Activated T-helper 17 cell treated with anti-CD3 and anti-CD28 coated beads, Interleukin-2, amount 50 U/mL, for 72 hours (primary cell): ENCODE measurements around the gene ENG. TPM values are rescaled to one million over a fixed set of nuclear protein-coding genes. Genes with fewer than 3 reads are reported as not detected.
A peak's percentile ranks its signal among the peaks of the same experiment; 100 is the strongest.
"Not testable (repeated sequence)": the region's sequence is repeated elsewhere in the genome, so short reads cannot be mapped to it uniquely, and the experiment has no call there.

Experiments used
- ATAC-seq: fragments of 150-1000 bp; cut with Tn5 transposase; replicated peaks from 2 replicates; pipeline ENCODE4 v1.10.0; 2021; ENCODE audit warnings: mild to moderate bottlenecking, moderate library complexity
- H3K27ac Mint-ChIP-seq: one replicate; pipeline ENCODE4 v1.8.0; 2022; ENCODE audit warnings: mixed read lengths
- H3K27me3 Mint-ChIP-seq: one replicate; pipeline ENCODE4 v1.8.0; 2022; ENCODE audit warnings: mixed read lengths
- H3K36me3 Mint-ChIP-seq: one replicate; pipeline ENCODE4 v1.8.0; 2022; ENCODE audit warnings: low read depth, mild to moderate bottlenecking, mixed read lengths
- H3K4me1 Mint-ChIP-seq: one replicate; pipeline ENCODE4 v1.8.0; 2022; ENCODE audit warnings: mixed read lengths
- H3K4me3 Mint-ChIP-seq: one replicate; pipeline ENCODE4 v1.8.0; 2022; ENCODE audit warnings: mild to moderate bottlenecking, mixed read lengths
- H3K9me3 Mint-ChIP-seq: one replicate; pipeline ENCODE4 v1.8.0; 2022; ENCODE audit warnings: mixed read lengths
- total RNA-seq, 2 donors: library from RNA; stranded (reverse); gene quantifications; one replicate each; pipeline ENCODE4 v1.2.3, GENCODE V29; 2022

The ENG gene
- total RNA-seq, 2 donors from 2014 or later = 10.0 to 18.7 TPM

DNA sequence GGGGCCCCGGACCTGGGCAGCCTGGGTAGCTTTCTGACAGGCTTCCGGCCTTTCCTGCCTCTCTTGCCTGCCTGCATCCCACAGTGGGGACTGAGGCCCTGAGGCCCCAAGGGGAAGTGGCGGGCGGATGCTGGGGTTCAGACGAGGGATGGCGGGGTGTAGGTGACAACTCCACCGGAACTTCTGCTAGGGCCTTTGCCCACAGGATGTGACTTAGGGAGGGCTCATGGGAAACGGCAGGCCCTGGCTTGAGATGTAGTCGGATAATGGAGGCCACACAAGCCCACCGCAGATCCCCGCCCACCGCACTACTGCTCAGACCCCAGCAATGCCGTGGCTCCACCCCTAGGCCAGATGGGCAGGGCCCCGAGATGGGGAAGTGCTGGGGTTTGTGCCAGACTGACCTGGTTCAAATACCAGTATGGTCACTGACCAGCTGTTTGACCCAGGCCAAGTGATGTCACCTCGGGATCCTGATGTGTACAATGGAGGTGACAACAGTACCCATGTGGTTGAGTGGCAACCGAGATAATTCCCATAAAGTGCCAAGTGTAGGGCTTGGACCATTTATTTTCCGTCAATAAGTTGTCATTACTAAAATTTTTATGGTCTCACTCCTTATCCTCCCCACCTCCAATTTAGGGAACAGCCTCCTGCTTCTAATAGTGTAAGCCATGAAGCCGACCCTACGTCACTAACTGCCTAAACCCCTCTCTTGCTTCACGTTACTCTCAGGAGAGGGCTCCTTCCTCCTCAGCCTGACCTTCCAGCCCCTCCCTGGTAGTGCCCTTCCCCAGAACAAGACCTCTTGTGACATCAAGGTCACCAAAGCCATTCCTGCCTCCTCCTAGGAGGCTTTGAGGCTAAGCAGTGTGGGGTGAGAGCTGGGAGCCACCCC is 71.1 kb downstream of the ENG start:
- ATAC-seq = peak; percentile 25
- H3K27ac Mint-ChIP-seq = peak overlapping the region; percentile 97
- H3K36me3 Mint-ChIP-seq = peaks cover 27% of the 10 kb centered on the region
- H3K4me3 Mint-ChIP-seq = peak overlapping the region; percentile 85
- no peaks in the 10 kb centered on the region for H3K9me3 Mint-ChIP-seq
- no peaks in the 10 kb centered on the region for H3K27me3 Mint-ChIP-seq
- H3K4me1 Mint-ChIP-seq = peaks cover 26% of the 10 kb centered on the region

DNA sequence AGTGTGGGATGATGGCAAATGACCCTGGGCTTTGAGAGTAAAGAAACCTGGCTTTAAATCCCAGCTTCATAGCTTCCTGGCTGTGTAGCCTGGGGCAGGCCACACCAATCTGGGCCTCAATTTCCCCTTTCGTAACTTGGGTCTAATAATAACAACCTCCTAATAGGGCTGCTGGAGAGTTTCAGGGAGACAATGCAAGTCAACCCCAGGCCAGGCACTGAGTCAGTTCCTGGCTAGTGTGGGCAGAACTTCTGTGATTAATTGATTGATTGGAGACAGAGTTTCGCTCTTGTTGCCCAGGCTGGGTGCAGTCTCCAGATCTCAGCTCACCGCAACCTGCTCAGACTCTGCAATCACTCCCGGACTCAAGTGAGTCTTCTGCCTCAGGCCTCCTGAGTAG is 72.7 kb downstream of the ENG start:
- Mint-ChIP-seq H3K4me3 (peak overlapping the region; percentile 85), H3K27ac (peak overlapping the region; percentile 66), H3K9me3 (no peaks in the 10 kb centered on the region), H3K27me3 (no peaks in the 10 kb centered on the region), H3K36me3 (peaks cover 27% of the 10 kb centered on the region), H3K4me1 (peaks cover 18% of the 10 kb centered on the region)
- ATAC-seq = no peak

DNA sequence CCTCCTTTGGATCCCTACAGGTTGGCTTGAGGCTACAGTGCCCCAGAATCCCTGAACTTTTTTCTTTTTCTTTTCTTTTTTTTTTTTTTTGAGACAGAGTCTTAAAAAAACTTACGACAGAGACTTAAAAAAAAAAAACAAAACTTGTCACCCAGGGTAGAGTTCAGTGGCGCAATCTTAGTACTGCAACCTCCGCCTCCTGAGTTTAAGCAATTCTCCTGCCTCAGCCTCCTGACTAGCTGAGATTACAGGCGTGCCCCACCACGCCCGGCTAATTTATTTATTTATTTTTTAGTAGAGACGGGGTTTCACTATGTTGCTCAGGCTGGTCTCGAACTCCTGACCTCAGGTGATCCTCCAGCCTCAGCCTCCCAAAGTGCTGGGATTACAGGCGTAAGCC is 73.5 kb downstream of the ENG start:
- not testable (repeated sequence) for H3K9me3 Mint-ChIP-seq, ATAC-seq, H3K4me3 Mint-ChIP-seq, H3K27me3 Mint-ChIP-seq
- Mint-ChIP-seq H3K27ac (peak overlapping the region; percentile 99), H3K4me1 (peaks cover 18% of the 10 kb centered on the region), H3K36me3 (peaks cover 29% of the 10 kb centered on the region)

DNA sequence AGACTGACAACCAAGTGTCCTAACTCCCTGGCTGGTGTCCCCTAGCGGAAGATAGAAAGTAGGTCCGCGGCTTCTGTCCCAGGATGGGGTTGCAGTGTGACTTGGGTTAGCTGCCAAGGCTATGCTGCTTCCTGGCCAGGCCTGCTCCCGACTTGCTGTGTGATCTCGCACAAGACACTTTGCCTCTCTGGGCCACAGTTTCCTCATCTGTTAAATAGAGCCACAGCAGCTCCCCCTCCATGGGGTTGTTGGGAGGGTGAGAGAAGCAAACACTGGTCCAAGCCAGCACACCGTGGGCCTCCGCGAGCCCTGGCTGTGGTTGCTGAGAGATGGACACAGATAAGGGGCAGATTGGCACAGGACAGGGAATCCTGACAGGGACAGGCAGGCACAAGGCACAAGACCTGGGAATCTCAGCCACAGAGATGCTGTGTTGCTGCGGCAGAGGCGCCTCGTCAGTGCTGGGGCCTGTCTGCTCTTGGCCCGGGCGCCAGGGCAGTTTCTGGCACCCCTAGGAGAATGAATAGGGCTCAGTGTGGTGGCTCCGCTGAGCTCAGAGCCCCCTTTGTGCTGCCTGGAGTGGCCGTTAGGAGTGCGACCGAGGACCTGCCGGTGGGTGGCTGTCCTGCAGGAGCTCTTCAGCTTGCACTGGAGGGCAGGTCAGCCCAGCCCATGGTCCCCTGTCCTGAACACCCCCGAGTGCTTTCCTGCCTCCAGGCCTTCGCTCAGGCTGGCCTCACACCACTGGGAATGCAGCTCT is 74.2 kb downstream of the ENG start:
- no peak for ATAC-seq
- peak overlapping the region; percentile 100 for H3K4me3 Mint-ChIP-seq

DNA sequence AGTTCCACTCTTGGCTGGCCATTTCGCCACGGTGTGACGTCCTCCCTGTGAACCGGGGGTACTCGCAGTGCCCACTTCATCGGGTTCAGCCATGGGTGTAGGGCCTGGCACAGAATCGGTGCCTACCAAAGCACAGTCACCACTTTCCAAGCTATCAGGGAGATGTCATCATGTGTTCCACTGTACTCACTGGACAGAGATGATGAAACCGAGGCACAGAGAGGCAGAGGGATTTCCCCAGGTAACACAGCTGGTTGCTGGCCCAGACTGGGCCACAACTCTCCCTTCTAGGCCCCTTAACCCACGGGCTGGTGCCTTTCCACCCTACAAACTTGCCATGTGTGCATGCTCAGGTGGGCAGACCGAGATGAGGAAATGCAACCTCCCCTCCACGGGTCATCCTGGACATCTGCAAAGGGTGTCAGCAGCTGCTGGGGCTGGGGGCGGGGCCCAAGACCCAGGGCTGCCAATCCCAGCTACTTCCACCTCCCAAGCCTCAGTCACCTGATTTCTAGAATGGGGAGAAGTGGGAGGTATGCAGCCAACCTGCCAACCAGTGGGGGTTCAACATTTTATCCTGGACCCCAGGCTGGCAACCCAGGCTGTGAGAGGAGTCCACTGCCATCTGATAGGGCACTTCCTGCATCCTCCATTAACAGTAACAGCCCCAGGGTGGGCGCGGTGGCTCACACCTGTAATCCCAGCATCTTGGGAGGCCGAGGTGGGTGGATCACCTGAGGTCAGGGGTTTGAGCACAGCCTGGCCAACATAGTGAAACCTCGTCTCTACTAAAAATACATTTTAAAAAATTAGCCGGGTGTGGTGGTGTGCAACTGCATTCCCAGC is 75.1 kb downstream of the ENG start:
- ATAC-seq = peak; percentile 82
- no peaks in the 10 kb centered on the region for H3K27me3 Mint-ChIP-seq
- peaks cover 18% of the 10 kb centered on the region for H3K4me1 Mint-ChIP-seq
- H3K4me3 Mint-ChIP-seq = peak overlapping the region; percentile 100
- peak overlapping the region; percentile 99 for H3K27ac Mint-ChIP-seq
- no peaks in the 10 kb centered on the region for H3K9me3 Mint-ChIP-seq
- H3K36me3 Mint-ChIP-seq = peaks cover 37% of the 10 kb centered on the region

More for the DNA sequence above, 74.2 kb downstream of the ENG start:
- Mint-ChIP-seq H3K27me3 (no peaks in the 10 kb centered on the region), H3K4me1 (peaks cover 18% of the 10 kb centered on the region), H3K9me3 (no peaks in the 10 kb centered on the region), H3K27ac (peak overlapping the region; percentile 99), H3K36me3 (peaks cover 29% of the 10 kb centered on the region)

DNA sequence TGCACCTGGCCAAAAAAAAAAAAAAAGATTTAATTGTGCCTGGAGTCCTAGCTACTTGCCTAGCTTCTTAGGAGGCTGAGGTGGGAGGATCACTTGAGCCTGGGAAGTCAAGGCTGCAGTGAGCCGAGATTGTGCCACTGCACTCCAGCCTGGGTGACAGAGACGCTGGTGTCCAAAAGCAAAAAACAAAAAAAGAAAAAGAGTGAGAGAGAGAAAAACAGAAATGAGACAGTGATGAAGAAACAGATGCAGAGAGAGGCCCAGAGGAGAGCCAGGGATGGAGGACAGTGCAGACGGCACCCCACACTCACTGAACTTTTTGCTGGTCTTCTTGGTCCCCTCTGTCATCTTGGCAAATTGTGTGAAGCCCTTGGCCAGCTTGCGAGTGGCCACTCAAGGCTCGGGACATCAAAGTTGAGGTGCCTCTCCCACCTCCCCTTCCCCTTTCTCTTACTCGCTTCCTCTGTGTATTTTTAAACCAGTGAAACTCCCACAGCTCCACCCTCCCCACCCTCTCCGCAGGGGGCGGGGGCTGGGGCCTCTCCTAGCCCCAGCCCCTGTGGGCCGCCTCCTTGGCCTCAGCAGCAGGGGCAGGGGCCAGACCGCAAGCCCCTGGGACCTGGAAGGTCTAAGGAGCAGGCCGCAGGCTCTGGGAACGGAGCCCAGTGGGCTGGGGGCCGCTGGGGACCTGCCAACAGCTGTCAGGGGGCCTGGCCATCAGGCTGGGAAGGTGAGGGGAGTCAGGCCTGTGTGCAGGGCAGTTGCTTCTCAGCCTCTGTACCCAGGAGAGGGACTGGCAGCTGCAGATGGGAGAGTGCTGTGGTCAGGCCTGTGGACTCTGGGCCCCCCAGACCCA is 76.0 kb downstream of the ENG start, which contains the start of gene SH2D3C:
SH2D3C (minus strand) TSS at position 387 of the 856 bp plus-strand sequence; CDS start at position 348, 39 bp downstream.
- Mint-ChIP-seq H3K27ac (peak within 1 kb of the TSS; percentile 99), H3K36me3 (peaks cover 46% of the 10 kb centered on the region), H3K4me1 (peaks cover 10% of the 10 kb centered on the region), H3K27me3 (no peaks in the 10 kb centered on the region), H3K9me3 (no peaks in the 10 kb centered on the region), H3K4me3 (peak within 1 kb of the TSS; percentile 100)
- ATAC-seq = peak; percentile 46

DNA sequence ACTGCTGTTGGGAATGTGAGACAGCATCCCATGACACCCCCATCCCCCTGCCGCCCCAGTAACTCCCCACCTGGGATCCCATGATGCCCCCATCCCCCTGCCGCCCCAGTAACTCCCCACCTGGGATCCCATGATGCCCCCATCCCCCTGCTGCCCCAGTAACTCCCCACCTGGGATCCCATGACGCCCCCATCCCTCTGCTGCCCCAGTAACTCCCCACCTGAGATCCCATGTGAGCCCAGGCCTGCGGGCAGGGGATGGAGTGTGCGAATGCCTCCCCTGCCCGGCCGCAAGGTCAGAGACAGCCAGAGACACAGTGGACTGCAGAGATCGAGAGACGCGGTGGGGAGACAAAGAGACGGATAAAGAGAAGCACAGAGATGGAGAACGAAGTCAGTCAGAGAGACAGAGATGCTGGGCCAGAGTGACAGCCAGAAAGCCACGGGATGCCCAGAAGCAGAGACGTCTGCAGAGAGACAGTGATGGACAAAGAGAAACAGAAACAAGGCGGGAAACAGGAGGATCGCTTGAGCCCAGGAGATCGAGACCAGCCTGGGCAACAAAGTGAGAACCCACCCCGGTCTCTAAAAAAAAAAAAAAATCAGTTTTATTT is 77.0 kb downstream of the ENG start:
- H3K4me1 Mint-ChIP-seq = no peaks in the 10 kb centered on the region
- ATAC-seq = no peak
- H3K9me3 Mint-ChIP-seq = no peaks in the 10 kb centered on the region
- H3K36me3 Mint-ChIP-seq = peaks cover 56% of the 10 kb centered on the region
- peak overlapping the region; percentile 100 for H3K4me3 Mint-ChIP-seq
- H3K27ac Mint-ChIP-seq = peak overlapping the region; percentile 99
- H3K27me3 Mint-ChIP-seq = no peaks in the 10 kb centered on the region

DNA sequence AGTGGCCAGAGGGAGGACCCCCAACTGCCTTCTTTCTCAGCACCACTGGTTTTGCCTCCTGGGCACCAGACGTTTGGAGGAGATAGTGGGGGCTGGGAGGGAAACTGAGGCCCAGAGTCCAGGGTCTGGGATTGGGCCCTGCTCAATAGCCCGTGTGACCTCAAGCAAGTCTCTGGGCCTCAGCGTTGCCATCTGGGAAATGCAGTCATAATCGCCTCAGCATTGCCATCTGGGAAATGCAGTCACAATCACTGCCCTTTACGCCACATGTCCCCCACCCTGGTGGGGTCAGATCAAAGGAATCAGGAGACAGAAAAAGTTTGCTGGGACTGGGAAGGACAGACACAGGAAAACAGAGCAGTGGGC is 77.6 kb downstream of the ENG start:
- peaks cover 60% of the 10 kb centered on the region for H3K36me3 Mint-ChIP-seq
- no peaks in the 10 kb centered on the region for H3K9me3 Mint-ChIP-seq
- ATAC-seq = no peak
- peak overlapping the region; percentile 100 for H3K4me3 Mint-ChIP-seq
- peak overlapping the region; percentile 99 for H3K27ac Mint-ChIP-seq
- H3K27me3 Mint-ChIP-seq = no peaks in the 10 kb centered on the region
- no peaks in the 10 kb centered on the region for H3K4me1 Mint-ChIP-seq

DNA sequence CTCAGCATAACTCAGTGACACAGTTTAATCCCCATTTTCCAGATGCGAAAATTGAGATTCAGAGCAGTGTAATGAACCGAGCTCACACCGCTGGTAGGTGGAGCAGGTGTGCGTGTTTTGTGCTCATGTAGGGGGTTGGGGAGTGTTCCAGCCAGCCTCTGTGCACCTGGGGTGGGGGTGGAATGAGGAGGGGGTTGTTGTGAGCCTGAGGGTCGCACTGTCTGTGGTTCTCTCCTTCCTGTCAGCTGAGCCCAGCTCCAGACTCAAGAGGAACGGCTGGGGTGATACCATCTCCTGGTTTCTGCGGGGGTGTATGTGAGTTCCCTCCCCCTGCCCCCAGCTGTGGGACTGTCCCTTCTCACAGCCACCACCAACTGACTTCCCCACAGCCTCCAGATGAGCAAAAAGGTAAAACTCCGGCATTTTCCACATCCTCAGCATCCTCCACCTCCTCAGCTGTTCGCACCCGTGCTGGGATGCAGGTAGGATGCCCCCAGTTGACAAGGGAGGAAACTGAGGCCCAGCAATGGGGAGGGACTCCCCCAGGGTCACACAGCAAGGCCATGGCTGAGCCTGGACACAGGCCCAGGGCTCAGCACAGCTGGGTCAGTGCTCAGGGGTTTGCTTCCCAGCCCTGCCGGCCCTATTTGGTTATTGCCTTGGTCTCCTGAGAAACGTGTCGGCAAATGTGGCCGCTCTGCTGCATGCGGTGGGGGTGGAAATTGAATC is 78.1 kb downstream of the ENG start:
- Mint-ChIP-seq H3K4me1 (no peaks in the 10 kb centered on the region), H3K9me3 (no peaks in the 10 kb centered on the region), H3K4me3 (peak overlapping the region; percentile 100), H3K36me3 (peaks cover 65% of the 10 kb centered on the region), H3K27me3 (no peaks in the 10 kb centered on the region), H3K27ac (peak overlapping the region; percentile 99)
- peak; percentile 37 for ATAC-seq

DNA sequence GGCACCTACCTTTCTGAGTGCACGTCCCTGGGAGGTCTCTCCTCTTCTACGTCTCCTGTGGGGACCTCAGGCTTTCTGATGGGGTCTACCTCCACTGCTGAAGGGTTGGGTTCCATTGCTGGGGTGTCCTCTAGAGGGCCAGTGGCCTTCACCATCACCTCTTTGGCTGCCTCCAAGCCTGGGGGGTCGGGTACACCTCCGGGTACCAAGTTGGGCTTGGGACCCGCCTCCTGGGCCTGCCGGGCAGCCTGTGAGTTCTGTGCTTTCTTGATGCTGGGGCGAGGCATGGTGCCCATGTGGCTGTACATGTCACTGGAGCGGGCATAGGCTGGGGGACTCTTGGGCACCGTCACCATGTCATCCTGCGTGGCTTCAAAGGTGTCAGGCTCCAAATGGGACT is 80.5 kb downstream of the ENG start:
- Mint-ChIP-seq H3K4me1 (peaks cover 12% of the 10 kb centered on the region), H3K9me3 (no peaks in the 10 kb centered on the region)

DNA sequence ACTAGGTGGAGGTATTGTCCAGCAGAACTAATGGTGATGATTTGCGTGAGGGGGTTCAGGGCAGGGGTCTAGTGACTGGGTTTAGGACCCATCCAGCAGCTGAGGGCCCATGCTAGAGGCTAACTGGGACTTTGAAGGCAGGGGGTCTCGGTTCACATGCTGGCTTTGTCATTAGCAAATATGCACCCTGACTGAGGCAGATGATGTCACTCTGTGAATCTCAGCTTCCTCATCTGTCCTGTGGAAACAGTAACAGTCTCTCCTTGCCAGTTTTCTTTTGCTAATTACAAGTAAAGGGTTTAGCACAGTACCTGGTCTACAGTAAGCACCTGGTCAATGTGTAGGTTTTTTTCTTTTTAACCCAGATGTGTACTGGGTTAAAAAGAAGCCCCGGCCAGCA is 81.2 kb downstream of the ENG start:
- Mint-ChIP-seq H3K4me3 (no peak overlapping the region), H3K36me3 (peaks cover 85% of the 10 kb centered on the region), H3K27me3 (no peaks in the 10 kb centered on the region), H3K27ac (no peak overlapping the region), H3K9me3 (no peaks in the 10 kb centered on the region), H3K4me1 (peaks cover 19% of the 10 kb centered on the region)
- ATAC-seq = no peak

More for the DNA sequence above, 80.5 kb downstream of the ENG start:
- H3K36me3 Mint-ChIP-seq = peaks cover 84% of the 10 kb centered on the region
- H3K27ac Mint-ChIP-seq = peak overlapping the region; percentile 25
- ATAC-seq = no peak
- no peaks in the 10 kb centered on the region for H3K27me3 Mint-ChIP-seq
- H3K4me3 Mint-ChIP-seq = peak overlapping the region; percentile 43

DNA sequence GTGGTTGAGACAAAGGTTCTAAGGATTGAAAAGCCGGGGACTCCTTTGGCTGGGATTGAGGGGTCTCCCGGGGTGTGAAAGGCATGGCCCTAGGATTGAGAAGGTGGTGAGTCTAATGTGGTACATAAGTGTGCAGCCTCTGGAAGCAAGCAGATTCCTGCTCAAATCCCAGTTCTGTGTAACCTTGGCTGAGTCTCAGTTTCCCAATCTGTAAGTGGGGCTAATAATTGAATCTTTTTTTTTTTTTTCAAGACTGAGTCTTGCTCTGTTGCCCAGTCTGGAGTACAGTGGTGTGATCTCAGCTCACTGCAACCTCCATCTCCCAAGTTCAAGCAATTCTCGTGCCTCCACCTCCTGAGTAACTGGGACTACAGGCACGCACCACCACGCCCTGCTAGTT is 81.9 kb downstream of the ENG start:
- Mint-ChIP-seq H3K9me3 (no peaks in the 10 kb centered on the region), H3K36me3 (peaks cover 85% of the 10 kb centered on the region), H3K27me3 (no peaks in the 10 kb centered on the region), H3K4me3 (peak overlapping the region; percentile 90), H3K27ac (no peak overlapping the region), H3K4me1 (peaks cover 19% of the 10 kb centered on the region)
- no peak for ATAC-seq
